NOMO-1 (cell line): ENCODE results near the gene GNAT1.
A peak's percentile ranks its signal among the peaks of the same experiment; 100 is the strongest.

Source experiments
- DNase-seq, 2 experiments: peaks; one replicate each; lab custom pipeline; 2025; ENCODE audit not compliant: unreplicated experiment in 2 of 2; lab: John Stamatoyannopoulos, UW

Gene GNAT1

DNA sequence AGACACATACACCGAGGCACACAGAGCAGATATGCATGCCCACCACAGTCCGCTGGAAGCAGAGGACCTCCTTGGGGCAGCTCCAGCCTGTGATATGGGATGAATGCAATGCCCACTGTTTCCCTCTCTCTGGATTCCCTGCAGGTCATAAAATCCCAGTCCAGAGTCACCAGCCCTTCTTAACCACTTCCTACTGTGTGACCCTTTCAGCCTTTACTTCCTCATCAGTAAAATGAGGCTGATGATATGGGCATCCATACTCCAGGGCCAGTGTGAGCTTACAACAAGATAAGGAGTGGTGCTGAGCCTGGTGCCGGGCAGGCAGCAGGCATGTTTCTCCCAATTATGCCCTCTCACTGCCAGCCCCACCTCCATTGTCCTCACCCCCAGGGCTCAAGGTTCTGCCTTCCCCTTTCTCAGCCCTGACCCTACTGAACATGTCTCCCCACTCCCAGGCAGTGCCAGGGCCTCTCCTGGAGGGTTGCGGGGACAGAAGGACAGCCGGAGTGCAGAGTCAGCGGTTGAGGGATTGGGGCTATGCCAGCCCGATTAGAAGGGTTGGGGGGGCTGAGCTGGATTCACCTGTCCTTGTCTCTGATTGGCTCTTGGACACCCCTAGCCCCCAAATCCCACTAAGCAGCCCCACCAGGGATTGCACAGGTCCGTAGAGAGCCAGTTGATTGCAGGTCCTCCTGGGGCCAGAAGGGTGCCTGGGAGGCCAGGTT, at the start of gene GNAT1:
GNAT1 (plus strand) TSS at position 675 of the 725 bp plus-strand sequence. CDS start 116 bp downstream, outside the sequence.
- peak; percentile 36 to 73 for DNase-seq

DNA sequence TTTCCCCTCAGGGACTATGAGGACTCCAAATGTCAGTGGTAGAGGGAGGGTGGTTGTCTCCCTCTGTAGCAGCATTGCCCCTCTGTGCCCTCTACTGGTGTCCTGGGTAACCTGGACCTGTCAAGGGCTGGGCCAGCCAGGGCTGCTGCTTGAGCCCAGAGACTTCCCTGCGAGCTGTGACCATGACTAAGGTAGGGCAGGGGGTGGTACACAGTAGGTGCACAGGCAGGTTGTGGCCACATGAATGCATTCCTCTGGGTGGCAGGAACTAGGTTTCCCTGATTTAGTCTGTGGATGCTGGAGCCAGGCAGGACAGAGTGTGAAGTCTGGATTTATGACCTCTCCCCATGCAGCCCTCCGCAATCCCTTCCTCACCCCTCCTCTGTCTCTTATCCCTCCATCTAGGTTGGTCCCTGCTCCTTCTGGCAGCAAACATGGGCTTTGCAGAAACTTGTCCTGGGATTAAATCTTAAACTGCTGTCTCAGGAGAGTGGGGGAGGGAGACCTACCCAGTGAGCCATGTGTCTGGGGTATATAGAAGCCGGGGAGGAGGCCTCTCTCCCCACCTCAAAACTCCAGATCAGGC, 45.0 kb upstream of the GNAT1 start:
- no peak for DNase-seq

DNA sequence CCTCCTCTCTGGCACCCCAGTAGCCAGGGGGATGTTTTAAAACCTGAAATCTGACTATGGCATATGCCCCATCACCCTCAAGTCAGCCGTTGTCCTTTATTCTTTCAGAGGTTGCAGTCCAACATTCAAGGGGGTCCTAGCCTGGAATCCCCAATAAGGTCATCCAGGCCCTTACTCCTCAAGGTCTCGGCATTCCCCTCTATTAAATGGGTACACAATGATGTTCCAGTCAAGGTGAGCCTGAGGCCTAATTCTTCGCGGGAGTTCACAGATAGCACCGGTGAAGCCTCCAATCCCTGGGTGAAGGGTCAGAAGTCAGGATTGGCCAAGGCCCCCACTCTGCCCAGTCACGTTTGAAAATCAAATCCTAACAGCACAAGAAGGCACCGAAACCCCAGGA, 44.4 kb upstream of the GNAT1 start:
- no peak for DNase-seq

DNA sequence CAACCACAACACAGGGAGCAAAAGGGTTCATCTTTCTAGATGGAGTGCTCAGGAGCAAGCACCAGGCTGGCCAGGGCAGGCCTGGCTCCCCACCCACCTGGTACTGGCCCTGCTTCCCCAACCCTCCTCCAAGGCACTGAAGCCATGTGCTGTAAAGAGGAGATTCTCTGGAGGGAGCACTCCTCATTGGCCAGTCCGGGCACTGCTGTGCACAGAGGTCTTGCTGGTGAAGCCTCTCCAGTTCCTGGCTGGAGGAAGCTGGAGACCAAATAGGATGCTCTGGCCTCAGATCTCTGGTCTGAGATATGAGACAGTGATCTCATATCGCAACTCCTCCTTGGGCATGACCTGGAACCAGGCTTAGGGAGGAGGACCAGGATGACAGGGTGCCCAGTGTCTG, 44.0 kb upstream of the GNAT1 start:
- no peak for DNase-seq

DNA sequence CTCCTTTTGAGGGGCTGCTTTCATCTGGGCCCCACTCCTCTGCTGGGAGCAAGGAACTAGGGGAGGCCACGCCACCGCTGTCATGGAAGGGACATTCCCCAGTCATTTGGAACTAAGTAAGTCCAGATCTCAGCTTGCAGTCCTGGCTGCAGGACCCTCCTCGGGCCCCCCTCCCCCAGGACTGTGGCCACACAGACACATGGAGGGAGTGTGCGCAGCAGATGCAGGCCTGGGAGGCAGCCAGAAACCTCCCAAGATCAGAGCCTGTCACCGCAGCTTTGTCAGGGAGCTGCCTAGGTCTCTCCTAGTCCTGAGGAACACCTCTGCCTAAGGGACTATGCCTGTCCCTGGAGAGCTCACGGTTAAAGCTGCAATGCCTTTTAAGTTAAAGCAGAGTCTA, 43.5 kb upstream of the GNAT1 start:
- no peak for DNase-seq

DNA sequence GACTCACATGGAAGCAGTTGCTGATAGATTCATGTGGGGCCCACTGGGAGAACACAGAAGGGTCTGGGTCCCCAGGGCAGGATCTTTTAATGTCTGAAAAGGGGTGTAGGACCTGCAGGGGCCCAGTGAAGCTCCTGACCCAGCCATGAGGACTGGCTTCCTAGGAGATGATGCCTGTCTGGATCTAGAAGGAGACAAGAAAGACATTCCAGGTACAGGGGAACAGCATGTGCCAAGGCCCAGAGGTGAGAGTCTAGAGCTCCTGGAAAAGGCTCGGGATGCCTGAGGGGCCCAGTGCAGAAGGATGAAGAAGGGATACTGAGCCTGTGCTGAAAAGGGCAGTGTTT, 41.0 kb upstream of the GNAT1 start:
- no peak for DNase-seq

DNA sequence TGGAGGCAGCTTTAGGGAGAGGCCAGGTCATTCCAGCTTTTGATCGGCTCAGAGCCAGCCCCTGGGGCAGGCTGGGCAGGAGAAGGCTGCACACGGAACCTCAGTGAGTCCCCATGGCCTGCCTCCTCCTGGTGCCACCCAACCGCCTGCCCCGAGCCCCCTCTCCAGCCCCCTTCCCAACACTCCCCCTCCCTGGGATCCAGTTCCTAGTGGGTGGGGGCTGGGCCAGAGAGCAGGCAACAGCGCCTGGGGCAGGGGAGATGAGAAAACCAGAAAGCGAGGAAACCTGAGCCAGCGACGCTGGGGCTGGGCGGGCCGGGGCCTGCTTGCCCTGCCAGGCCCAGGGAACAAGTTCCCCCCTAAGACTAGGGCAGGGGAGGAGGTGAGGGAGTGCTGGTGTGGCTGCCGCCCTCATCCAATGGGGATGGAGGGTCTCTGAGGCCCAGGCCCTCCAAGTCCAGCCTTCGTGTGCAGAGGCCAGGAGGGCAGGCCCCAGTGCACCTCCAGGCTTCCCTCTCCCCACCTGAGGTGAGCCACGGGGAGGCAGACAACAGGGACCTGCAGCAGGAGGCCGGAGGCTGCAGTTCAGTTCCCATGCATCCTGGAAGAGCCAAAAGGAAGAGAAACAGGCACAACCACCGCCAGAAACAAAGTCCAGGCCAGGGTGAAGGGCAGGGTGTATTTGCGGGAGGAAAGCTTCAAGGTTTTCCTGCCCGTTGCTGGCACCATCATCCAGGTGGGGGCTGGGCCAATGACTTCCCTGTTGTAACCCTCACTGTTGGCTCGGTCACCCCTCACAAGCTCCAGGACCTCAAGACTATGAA, 40.3 kb upstream of the GNAT1 start:
- DNase-seq, result no peak

DNA sequence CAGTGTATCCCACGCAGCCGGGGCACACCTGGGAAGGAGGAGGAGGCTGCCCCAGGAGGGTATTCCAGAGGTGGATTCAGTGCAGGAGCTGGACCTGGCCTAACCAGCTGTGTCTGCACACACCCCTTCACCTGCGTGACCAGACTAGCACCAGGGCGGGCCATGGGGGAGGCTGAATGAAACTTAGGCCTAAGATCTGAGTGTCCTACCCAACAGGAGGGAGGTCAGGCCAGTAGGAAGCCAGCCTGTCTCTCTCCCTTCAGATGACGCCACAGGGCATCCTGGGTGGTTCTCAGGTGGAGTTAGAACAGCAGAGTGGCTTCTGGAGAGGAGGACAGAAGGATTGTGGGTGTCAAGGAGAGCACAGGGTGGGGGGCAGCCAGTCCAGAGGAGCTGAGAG, 39.7 kb upstream of the GNAT1 start:
- DNase-seq, result no peak

DNA sequence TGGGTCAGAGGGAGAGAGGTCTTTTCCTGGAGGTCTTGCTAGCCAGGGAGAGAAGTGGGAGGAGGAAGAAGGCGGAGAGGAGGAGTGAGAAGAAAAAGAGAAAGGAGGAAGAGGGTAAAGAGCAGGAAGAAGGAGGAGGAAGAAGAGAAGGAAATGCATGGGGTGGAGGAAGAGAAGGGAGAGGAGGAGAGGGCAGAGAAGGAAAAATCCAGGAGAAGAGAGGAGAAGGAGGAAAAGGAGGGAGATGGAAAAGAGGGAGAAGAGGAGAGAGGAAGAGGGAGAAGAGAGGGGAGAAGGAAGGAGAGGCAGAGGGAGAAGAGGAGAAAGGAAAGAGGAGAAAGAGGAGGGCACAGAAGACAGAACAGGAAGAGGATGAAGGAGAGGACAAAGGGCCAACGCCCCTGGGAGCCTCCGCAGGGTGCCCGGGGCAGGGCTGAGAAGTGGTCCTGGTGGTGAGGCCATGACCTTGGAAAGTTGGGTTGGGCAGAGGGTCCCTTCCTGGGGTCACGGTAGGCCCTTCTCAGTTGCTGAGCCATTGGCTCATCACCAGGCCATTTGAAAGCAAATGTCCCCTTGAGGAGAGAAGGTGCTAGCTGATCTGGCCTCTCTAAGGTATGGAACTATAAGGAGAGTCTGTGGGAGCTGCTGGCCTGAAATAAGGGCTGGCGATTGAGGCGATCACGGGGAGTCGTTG, 37.5 kb upstream of the GNAT1 start:
- DNase-seq, result no peak

DNA sequence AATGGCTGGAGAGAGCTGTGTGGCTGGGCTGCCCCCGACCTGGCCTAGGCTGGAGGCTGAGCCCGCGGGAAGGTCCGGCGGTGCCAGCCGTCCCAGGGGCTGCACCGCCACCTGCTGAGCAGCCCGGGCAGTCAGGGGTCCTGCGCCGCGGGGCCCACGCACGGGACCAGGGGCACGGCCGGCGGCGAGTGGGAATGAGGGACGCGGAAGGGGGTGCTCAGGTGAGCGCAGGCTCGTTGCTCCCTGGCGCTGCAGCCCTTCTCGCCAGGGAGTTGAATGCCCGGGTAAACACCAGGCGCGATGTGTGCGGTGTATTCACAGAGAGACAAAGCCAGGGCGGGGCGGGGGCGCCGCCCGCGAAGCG, 37.0 kb upstream of the GNAT1 start:
- peak in 1 of 2 experiments; percentile 38 for DNase-seq

DNA sequence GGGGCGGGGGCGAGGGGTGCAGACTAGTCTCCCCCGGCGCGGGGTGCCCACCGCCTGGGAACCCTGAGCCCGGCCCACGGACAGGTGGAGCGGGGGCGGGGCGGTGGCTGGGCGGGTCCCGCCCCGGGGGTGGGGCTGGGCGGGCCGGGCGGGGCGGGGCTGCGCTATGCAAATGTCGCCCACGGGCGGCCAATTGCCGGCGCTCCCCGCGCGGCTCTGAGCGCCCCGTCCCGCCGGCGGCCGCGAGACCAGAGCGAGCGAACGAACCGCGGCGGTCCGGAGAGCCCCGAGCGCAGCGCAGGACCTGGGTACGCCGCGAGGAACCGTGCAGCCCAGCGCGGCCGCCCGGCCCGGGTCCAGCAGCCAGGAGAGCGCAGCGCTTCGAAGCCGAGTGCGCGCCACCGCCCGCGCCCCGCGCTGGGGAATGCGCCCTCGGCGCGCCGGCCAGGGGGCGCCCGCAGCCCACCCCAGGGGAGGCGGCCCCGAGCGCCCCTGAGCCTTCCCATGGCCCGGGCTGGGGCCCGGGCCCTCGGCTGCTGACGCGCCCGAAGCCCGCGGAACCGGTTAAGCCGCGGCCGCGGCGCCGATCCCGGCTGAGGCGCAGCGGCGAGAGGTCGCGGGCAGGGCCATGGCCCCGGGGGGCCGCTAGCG, 36.4 kb upstream of the GNAT1 start, which contains the start of gene SEMA3F:
SEMA3F (plus strand) TSS at position 485 of the 651 bp plus-strand sequence. CDS start 4,299 bp downstream, outside the sequence.
- peak; percentile 49 to 67 for DNase-seq

DNA sequence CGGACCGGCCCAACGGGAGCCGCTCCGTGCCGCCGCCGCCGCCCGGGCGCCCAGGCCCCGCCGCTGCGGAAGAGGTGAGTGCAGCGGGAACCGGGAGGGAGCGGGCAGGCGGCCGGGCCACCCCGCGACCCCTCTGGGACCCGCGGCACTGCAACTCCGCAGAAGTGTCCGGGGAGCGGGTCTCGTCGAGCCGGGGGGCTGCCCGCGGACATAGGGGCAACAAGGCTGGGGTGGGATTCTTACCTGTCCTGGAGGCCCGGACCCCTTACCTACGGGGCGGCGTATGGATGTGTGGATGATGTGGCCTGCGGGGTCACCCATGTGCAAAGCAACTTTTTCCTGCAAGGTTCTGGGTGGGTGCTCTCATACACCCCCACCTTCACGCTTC, 35.9 kb upstream of the GNAT1 start:
- DNase-seq, result no peak

DNA sequence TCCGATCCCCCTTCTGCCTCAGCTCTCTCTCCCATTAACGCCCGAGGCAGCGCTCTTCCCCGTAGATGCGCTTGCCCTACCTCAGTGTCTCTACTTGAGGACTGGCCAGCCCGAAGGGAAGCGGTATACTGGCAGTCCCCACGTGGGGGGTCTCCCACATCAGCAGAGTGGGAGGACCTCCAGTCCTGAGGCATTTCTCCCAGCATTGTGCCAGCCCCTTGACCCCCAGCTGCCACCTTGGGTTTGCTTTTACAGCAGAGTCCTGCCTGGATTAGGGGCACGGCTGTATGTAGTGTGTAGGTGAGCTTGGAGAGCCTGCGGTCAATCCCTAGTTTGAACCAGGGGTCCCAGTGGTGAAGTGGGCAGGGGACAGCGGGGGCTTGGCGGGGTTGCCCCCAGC, 35.5 kb upstream of the GNAT1 start:
- DNase-seq, result no peak

DNA sequence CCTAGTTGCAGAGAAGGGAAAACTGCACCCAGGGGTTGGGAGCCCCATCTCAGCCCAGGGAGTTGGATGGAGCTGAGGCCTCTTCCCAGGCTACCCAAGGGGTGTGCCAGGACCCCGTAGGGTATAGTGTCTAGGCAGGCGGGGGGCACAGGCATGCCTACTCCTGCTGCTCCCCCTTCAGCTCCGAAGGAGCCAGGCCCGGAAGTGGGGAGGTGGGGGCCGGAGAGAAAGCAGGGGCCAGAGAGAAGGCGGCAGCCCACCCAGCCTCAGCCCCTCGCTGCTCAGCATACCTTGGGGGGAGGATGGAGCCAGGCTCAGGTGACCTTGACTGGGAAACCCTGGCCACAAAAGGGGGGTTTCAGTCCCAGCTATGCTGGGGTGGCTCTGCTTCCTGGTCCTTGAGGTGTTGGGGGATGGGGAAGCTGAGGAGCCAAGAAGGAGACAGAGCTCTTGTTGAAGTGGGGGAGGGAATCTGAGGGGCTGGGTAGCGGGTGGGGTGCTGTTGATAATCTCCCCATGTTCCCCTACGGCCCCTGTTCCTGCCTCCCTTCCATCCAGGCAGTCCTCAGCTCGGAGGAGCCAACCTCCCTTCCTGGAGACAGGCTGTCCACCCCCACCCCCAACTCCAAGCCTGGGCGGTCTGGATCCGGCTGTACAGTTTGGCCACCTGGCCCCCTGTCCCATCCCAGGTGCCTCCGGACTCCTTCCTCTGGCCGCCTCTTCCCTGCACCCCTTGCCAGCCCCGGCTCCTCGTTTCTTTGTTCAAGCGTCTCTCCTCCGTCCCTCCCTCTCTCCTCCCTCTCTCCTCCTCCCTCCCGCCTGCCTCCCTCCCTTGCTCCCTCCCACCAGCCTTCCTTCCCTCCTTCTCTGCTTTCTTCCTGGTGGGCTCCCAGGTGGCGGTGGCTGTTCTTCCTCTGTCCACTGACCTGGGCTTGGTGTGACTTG, 34.6 kb upstream of the GNAT1 start:
- no peak for DNase-seq

DNA sequence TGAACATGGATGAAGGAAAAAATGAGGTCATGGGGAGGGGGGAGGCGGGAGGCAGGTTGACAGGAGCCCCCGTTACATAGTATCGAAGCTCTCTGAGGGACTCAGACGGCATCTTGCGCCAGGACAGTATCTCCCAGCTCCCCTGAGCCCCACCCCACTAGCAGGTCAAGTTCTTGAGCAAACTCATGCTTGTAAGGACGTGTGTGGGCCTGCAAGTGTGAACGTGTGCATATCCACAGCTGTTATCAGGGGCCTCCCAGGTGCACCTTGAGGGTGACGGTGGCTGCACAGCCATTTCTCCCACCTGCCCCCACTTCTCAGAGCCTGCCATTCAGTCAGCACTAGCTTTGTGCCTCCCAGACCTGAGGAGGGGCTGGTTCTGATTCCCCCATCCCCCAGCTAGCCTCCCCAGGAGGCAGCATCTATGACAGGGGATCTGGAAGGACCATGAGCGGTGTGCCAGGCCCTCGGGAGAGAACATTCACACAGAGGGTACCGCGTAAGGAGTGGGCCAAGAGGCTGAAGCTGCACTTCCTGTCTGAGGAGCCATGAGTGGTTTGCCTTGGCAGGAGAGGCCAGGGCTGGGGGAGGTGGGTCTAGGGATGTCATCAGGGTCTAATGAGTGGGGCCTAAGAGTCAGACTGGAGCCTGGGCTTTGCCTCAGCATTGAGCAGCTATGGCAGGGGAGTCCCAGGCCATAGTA, 33.4 kb upstream of the GNAT1 start:
- no peak for DNase-seq

DNA sequence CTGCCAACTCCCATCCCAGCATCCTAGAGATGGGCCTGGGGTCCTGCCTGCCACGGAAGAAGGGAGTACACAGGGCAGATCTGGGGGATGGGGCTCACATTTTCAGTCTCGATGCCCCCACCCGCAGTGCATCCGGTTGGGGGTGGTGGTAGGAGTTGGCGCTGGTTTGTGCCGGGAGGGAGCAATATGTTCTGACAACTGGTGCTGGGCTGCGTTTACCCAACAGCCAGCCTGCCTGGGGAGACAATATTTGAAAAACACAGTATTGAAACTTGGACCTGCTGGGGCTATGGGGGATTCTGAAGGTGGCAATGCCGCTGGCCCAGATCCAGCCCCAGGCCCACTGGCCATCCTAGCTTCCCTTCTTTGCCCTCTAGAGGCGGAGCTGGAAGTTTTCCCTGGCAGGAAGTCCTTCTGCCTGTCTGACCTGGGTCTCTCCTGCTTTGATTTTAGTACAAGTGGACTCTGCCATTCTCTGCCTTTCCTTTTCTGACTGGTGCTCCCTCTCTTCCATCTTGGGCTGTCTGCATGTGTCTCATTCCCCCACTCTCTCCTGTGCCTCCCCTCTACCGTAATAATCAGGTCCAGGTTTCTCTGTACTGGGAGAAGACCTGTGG, 32.8 kb upstream of the GNAT1 start:
- DNase-seq, result no peak

DNA sequence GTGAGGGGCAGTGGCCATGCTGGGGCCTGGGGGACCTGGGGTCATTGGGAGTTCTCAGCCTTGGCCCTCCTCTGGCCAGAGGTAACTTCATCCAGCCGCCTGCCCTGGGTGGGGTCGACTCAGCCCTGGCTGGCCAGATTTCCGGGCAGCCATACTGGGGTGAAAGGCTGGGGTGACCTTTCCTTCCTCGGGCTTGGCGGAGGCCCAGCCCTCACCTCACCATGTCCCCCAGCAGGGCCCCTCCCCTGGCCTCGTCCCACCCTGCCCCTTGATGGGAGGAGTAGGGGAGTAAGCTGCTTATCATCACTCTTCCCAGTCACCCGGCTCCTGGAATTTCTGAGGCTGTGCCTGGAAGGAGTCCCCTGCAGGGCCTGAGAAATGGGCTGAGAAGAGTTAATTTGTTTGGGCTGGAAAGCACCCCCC, 30.8 kb upstream of the GNAT1 start:
- DNase-seq, result no peak

DNA sequence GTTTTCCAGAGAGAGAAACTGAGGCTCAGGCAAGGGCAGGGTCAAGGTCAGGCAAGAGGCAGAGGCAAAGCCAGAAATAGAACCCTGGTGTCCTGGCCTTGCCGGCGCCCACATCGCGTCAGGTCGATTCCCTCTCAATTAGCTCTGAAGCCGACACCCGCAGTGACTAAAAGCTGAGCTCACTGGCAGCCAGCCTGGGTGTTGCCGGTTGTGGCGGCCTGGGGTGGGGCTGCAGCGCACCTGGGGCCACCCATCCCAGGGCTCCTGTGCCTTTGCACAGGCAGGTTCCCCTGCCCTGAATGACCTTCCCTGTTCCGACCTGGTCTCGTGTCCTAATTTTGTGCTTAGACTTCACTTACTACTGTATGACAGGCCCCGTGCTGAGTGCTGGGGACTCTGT, 30.1 kb upstream of the GNAT1 start:
- no peak for DNase-seq
